DND-41 (cell line): ENCODE results near the gene SRPRB.

Source experiments
- CTCF ChIP-seq: IDR thresholded peaks from 2 replicates; pipeline ENCODE4 v1.5.1; 2012; ENCODE audit warnings: borderline replicate concordance, low read length, moderate library complexity, mild to moderate bottlenecking; ENCODE audit not compliant: poor library complexity, severe bottlenecking; ENCODE audit errors: extremely low read depth
- EZH2 ChIP-seq: IDR thresholded peaks from 3 replicates; pipeline ENCODE4 v1.6.1; 2012; ENCODE audit warnings: borderline replicate concordance, low read depth, mild to moderate bottlenecking, moderate library complexity, low read length, inconsistent platforms; ENCODE audit not compliant: severe bottlenecking

GRCh38 chr3:133763797-133764683 is 41.6 kb upstream of the SRPRB start:
- TF ChIP-seq CTCF (no peak), EZH2 (no peak)
